GM19025 (cell line): ENCODE results near the gene NTM.
"Not testable (repeated sequence)": the region's sequence is repeated elsewhere in the genome, so short reads cannot be mapped to it uniquely, and the experiment has no call there.

ENCODE experiments used
- ATAC-seq: cut with Tn5 transposase; IDR thresholded peaks from one replicate; pipeline ENCODE4 v1.9.1; 2021; ENCODE audit warnings: mild to moderate bottlenecking, low read depth, moderate library complexity; ENCODE audit not compliant: unreplicated experiment

The NTM gene

GRCh38 chr11:132346558-132347148, 976.2 kb downstream of the NTM start:
- ATAC-seq = no peak

- ATAC-seq = no peak
Measured at GRCh38 chr11:132347156-132348090, 977.0 kb downstream of the NTM start.

GRCh38 chr11:132349811-132350733, 979.7 kb downstream of the NTM start:
- no peak for ATAC-seq

- no peak for ATAC-seq
Measured at GRCh38 chr11:132351050-132351449, 980.6 kb downstream of the NTM start.

GRCh38 chr11:132352497-132352896, 982.1 kb downstream of the NTM start:
- ATAC-seq = no peak

- no peak for ATAC-seq
Measured at GRCh38 chr11:132353255-132353654, 982.8 kb downstream of the NTM start.

- ATAC-seq = peak; percentile 55
Measured at GRCh38 chr11:132357811-132358572, 987.6 kb downstream of the NTM start.

GRCh38 chr11:132358573-132358953, 988.1 kb downstream of the NTM start:
- peak; percentile 31 for ATAC-seq

- no peak for ATAC-seq
Measured at GRCh38 chr11:132361011-132361550, 990.7 kb downstream of the NTM start.

GRCh38 chr11:132365650-132366049, 995.2 kb downstream of the NTM start:
- ATAC-seq = no peak

- no peak for ATAC-seq
Measured at GRCh38 chr11:132367293-132367692, 996.9 kb downstream of the NTM start.

- ATAC-seq = not testable (repeated sequence)
Measured at GRCh38 chr11:132370114-132370513, 999.7 kb downstream of the NTM start.

GRCh38 chr11:132373405-132374143, 1003.2 kb downstream of the NTM start:
- ATAC-seq = no peak

- ATAC-seq = no peak
Measured at GRCh38 chr11:132379540-132379939, 1009.1 kb downstream of the NTM start.
